Neural cell (in vitro differentiated cells): ENCODE results near the gene BICC1.

ENCODE experiments used
- CTCF ChIP-seq: fragments of 450-650 bp; IDR thresholded peaks from 2 replicates; pipeline ENCODE4 v1.5.1; 2014; ENCODE audit warnings: antibody characterized with exemption, mild to moderate bottlenecking, moderate library complexity; ENCODE audit not compliant: poor library complexity, severe bottlenecking
- EP300 ChIP-seq: fragments of 450-650 bp; conservative IDR thresholded peaks from 2 replicates; pipeline ENCODE4 v1.6.1; 2014; ENCODE audit warnings: antibody characterized with exemption, mild to moderate bottlenecking, moderate library complexity; ENCODE audit not compliant: poor library complexity, severe bottlenecking
- EZH2 ChIP-seq: fragments of 200-600, 300-800 bp; shearing (Covaris generic), sonication (generic); IDR thresholded peaks from 2 replicates; pipeline ENCODE4 v1.6.1; 2014; ENCODE audit warnings: antibody characterized with exemption, low read length, borderline replicate concordance, mild to moderate bottlenecking; ENCODE audit not compliant: insufficient read depth, poor library complexity, severe bottlenecking
- MXI1 ChIP-seq: fragments of 450-650 bp; conservative IDR thresholded peaks from 2 replicates; pipeline ENCODE4 v1.6.1; 2014; ENCODE audit warnings: antibody characterized with exemption, mild to moderate bottlenecking; ENCODE audit not compliant: poor library complexity, severe bottlenecking
- POLR2AphosphoS5 ChIP-seq: IDR thresholded peaks from 2 replicates; pipeline ENCODE4 v1.6.1; 2012
- RAD21 ChIP-seq: fragments of 450-650 bp; conservative IDR thresholded peaks from 2 replicates; pipeline ENCODE4 v1.6.1; 2014; ENCODE audit warnings: antibody characterized with exemption, mild to moderate bottlenecking, moderate library complexity
- REST ChIP-seq: IDR thresholded peaks from 2 replicates; pipeline ENCODE4 v1.6.1; 2012; ENCODE audit warnings: borderline replicate concordance
- SMC3 ChIP-seq: fragments of 450-650 bp; conservative IDR thresholded peaks from 2 replicates; pipeline ENCODE4 v1.6.1; 2014; ENCODE audit warnings: antibody characterized with exemption, mild to moderate bottlenecking, moderate library complexity; ENCODE audit not compliant: poor library complexity
- TAF1 ChIP-seq: IDR thresholded peaks from 2 replicates; pipeline ENCODE4 v1.6.1; 2012; ENCODE audit warnings: low read depth

GRCh38 chr10:58481569-58482109, 31.0 kb upstream of the BICC1 start:
- TF ChIP-seq EZH2 (no peak), MXI1 (no peak), EP300 (no peak), SMC3 (no peak), RAD21 (no peak), CTCF (no peak), REST (no peak), TAF1 (no peak), POLR2AphosphoS5 (no peak)
